Hematopoietic multipotent progenitor cell (in vitro differentiated cells): ENCODE results near the gene ANKRD29. TPM values are rescaled to one million over a fixed set of nuclear protein-coding genes. Genes with fewer than 3 reads are reported as not detected.
A peak's percentile ranks its signal among the peaks of the same experiment; 100 is the strongest.
"Not testable (repeated sequence)": the region's sequence is repeated elsewhere in the genome, so short reads cannot be mapped to it uniquely, and the experiment has no call there.

Experiments
- DNase-seq, 3 donors: peaks; one replicate each; pipeline ENCODE4 v3.0.0-alpha.2; 2011 to 2015; ENCODE audit warnings: low read depth in 2 of 3, low spot score in 2 of 3
- total RNA-seq: library from RNA; depleted of rRNA; stranded (reverse); fragments of >200 nt; gene quantifications from one replicate; pipeline ENCODE4 v1.2.3, GENCODE V29; 2012

Gene ANKRD29
- total RNA-seq, 1 donor, result under 0.01 TPM

- no peak for DNase-seq
Observed at GRCh38 chr18:23646282-23646681, 16.4 kb downstream of the ANKRD29 start.

DNA sequence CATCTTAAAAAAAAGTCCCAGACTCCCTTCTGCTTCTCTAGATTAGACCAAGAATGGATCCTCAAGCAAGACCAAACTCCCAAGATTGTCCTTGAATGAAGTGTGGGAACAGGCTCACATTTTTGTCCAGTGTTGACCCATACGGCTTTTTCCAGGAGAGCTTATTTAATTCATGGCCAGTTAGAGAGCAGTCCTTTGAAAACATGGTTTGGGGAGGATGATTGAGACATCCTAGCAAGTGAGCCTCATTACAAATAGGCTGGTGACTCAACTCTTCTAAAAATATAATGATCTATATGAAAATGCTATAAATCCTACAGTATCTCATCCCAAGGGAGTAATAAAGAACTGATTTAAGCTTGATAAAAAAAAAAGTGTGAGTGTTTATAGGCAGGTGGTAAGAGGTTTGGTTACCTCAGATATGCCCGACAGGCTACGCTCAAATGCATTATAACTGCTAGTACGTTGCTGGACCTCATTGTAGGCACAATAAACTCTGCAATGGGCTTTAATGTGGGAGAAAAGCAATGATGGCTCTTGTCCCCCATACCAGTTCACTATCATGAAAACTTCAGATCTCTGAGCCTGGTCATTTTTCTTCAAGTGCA lies 17.0 kb downstream of the ANKRD29 start:
- no peak for DNase-seq

DNA sequence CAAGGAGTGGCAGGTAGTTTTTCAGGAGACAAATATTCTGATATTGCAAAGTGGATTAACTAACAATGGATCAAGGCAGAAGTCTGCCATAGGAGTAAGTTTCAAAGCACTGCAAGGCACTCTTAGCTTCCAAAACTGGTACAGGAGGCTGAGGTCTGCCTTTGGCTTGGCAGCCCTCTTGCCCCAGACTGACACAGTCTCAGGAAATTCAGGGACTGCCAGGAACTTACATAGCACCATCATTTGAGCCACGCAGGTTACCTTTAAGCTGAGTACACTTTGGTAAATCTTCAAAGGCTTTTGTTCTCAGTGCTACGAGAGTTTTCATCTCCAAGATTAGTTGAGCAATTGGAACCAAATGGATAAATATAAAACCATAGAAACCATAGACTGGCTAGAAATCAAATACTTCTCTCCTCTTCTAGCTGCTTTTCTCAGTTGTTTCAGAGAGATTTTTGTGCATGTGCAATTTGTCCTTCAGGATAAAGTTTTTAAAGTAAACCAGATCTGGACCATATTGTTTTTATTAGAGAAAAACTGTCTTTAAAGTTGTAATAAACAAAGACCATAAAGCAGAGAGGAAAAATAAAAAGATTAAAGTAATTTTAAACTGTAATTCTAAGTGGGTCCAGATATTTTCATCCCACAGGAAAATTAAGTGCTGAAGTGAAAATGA lies 18.8 kb downstream of the ANKRD29 start:
- no peak for DNase-seq

DNA sequence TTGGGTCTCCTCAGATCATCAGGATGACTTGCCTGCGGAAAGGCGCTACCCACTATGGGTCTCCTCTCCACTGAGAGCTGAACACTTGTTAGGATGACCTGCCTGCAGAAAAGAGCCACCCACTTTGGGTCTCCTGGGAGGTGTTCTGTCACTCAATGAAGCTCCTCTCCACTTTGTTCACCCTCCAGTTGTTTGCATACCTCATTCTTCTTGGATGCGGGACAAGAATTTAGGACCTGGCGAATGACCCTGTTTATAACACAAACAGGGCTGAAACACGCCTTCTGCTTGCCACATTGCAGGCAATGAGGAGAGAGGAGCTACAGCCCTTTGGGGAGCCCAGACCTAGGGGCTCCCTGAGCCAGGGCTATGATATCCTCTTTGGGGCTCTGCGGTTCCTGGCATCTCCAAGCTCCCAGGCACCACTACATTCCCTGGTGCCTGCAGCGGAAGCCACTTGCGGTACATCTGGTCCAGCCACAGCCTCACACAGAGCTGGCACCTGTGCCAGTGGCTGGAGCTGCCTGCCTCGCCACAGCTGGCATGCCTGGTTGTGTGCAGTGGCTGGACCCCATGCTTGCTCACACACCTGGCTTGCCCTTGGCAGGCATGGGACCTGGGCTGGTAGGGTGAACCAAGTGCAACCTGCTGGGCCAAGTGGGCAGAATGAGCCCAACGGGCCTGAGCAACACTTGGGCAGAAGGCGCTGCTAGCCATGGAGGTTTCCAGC lies 20.6 kb downstream of the ANKRD29 start:
- DNase-seq, result no peak

DNA sequence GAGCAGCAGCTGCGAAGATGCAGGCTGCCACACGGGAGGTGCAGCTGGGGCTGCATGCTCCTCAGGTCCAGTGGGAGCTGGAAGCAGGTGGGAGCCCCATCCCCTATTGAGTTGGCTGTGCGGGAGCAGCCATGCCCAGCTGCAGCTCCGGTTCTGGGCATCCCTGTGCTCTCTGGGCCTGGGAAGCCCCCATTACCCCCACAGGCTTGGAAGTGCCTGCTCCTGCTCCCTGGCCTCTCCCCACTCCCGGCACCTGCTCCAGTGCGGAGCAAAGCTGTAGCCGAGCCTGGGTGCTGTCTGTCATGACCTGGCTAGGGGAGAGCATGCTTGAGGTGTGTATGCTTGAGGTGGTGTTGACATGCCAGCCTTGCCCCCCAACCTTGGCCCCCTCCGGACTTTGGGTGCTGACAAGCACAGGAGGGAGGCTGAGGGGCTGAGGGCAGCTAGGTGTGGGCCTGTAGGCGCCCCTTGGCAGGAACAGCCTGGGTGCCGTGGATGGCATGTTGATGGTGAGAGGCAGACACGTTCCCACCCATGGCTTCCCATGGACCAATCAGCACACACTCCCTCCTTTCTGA lies 21.5 kb downstream of the ANKRD29 start:
- no peak for DNase-seq

GRCh38 chr18:23640052-23640451 lies 22.7 kb downstream of the ANKRD29 start:
- no peak for DNase-seq

- not testable (repeated sequence) for DNase-seq
Observed at GRCh38 chr18:23636433-23636832, 26.3 kb downstream of the ANKRD29 start.

GRCh38 chr18:23636071-23636399 lies 26.7 kb downstream of the ANKRD29 start:
- no peak for DNase-seq

- DNase-seq, result no peak
Observed at GRCh38 chr18:23635283-23636070, 27.2 kb downstream of the ANKRD29 start.

- DNase-seq, result no peak
Observed at GRCh38 chr18:23634692-23635091, 28.0 kb downstream of the ANKRD29 start.

GRCh38 chr18:23632615-23633014 lies 30.1 kb downstream of the ANKRD29 start:
- DNase-seq, result no peak

DNA sequence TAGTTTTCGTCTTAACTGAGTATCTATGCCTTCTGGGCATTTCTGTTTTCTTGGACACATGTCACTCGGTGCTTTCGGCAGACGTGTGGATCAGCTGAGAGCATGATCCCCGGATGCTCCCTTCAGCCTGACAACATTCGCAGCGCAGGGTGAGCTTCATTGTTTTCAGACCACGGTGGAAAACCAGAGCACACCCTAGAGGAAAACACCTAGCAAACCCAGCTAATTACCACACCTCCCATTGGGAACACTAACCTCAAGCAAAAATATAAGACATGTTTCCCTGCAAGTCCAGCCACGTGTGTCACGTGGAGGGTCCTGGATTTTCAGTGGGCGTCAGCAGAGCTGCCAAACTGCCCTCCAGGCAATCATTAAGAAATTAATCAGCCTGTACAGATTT lies 31.0 kb downstream of the ANKRD29 start:
- no peak for DNase-seq

GRCh38 chr18:23631312-23631711 lies 31.4 kb downstream of the ANKRD29 start:
- no peak for DNase-seq

- no peak for DNase-seq
Observed at GRCh38 chr18:23629444-23629946, 33.2 kb downstream of the ANKRD29 start.

- no peak for DNase-seq
Observed at GRCh38 chr18:23627970-23628369, 34.7 kb downstream of the ANKRD29 start.

DNA sequence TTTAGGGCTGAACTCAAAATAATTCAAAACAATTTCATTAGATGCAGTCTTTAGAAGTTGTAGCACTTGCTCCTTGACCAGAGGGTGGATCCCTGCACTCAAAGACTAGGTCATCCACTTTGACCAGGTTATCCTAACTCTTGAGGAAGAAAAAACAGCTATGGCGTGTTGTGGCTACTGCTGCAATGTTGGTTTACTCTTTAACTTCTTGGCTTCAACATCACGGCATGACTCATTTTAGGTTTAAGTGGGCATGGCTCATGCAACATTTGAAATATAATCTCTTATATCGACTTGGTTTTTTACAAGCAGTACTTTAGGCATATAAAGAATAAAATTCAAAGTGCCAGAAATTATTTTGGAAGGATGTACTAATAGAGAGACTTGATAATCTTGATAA lies 35.4 kb downstream of the ANKRD29 start:
- DNase-seq, result no peak

DNA sequence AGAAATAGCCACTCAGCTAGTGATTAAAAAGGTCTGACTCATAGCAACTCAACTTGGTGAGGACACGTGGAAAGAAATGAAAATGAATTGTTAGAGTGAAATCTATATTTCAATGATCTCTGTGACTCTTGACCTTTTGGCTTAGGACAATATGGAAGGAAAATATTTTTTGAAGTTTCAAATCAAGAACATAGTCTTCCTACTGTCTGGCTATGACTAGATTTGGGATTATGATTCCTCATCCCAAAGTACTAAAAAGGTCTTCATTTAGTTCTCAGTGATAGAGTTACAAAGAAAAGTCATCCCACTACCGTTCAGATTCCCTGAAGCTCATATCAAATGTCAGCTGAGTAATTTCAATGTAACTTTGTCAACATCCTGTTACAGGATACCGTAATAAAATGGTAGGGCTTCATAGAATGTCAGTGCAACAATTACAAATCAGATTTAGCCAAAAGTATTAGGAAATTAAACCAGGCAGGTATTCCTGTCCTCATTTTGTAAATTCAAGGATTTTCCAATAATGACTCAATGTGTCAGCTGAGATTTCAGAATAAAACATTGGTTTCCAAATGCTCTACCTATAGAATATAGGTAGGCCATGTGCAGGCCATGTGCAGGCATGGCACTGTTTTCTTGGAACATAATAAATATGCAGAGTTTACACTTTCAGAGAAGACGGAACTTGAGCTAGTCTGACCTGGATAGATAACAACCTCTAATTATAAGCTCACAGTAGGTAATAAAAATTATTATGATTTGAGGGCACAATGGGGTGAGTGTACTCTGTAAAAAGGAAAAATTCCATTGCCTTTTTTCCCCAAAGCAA lies 36.0 kb downstream of the ANKRD29 start:
- DNase-seq, result no peak

GRCh38 chr18:23623040-23623439 lies 39.7 kb downstream of the ANKRD29 start:
- DNase-seq, result no peak

DNA sequence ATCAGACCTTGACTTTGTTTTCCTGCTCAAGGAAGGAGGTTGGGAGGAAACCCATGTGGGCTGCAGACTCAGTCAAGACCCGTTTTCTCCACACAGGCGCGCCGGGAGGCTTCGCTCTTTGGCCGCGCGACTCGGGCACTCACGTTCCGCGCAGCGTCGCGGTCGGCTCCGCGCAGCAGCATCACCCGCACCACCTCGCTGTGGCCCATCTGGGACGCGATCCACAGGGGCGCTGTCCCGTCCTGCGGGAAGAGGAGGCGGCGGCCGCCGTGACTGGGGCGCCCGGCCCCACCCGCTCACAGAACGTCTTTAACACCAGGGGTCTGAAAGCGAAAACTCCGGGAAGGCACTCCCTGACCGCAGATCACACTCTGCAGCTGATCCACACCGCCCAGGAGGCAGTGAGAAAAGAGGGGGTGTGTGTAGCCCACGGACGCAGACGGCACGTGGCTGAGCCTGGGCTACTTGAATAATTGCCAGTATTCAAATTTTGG lies 43.3 kb downstream of the ANKRD29 start:
- DNase-seq, result peak in 2 of 3 donors; percentile 29 to 32
